HEK293 (cell line): ENCODE measurements around the gene SSBP3.

ENCODE experiments used
- CTCF ChIA-PET: fragments of 350-600 bp; formaldehyde crosslinking; extraction: SDS; loops from one replicate; lab custom pipeline; 2021; ENCODE audit warnings: antibody characterized with exemption; lab: Yijun Ruan, JAX
- POLR2A ChIA-PET: fragments of 300-600 bp; formaldehyde crosslinking; extraction: SDS; loops from one replicate; lab custom pipeline; 2020; ENCODE audit warnings: antibody characterized with exemption, inconsistent platforms; lab: Yijun Ruan, JAX
- H3K27ac ChIP-seq: fragments of 200-500 bp; sonication (Bioruptor generic); 2 replicates; pipeline ENCODE4 v1.5.1; 2014; ENCODE audit warnings: low read depth, low read length, control low read depth, inconsistent platforms; ENCODE audit errors: extremely low read depth
- H3K36me3 ChIP-seq, 2 experiments: fragments of 200-500 bp in 1 of 2; sonication (Bioruptor generic) in 1 of 2; 1 replicate in 1 of 2; 2 replicates in 1 of 2; pipeline ENCODE4 v1.5.1; 2014 to 2017; ENCODE audit warnings: inconsistent platforms in 2 of 2, low read length in 2 of 2; ENCODE audit not compliant: control insufficient read depth in 2 of 2, insufficient read depth in 1 of 2
- H3K4me1 ChIP-seq: fragments of 200-500 bp; sonication (Bioruptor generic); 2 replicates; pipeline ENCODE4 v1.5.1; 2014; ENCODE audit warnings: mild to moderate bottlenecking, low read length, inconsistent platforms; ENCODE audit not compliant: control insufficient read depth, insufficient read depth
- H3K4me3 ChIP-seq: 2 replicates; pipeline ENCODE4 v1.5.1; 2011; ENCODE audit warnings: low read depth, mild to moderate bottlenecking, control low read depth, low read length, moderate library complexity
- H3K9me3 ChIP-seq: fragments of 200-500 bp; sonication (Bioruptor generic); 2 replicates; pipeline ENCODE4 v1.5.1; 2014; ENCODE audit warnings: low read depth, low read length, inconsistent platforms; ENCODE audit not compliant: control insufficient read depth, insufficient read depth
- AEBP2 ChIP-seq: fragments of 450-650 bp; formaldehyde crosslinking; IDR thresholded peaks from 2 replicates; pipeline ENCODE4 v1.5.1; 2016; ENCODE audit warnings: missing biosample characterization, missing genetic modification characterization, borderline replicate concordance
- KLF16 ChIP-seq: fragments of 450-650 bp; formaldehyde crosslinking; IDR thresholded peaks from 2 replicates; pipeline ENCODE4 v1.5.1; 2017; ENCODE audit warnings: missing biosample characterization, missing genetic modification characterization
- PRDM4 ChIP-seq: fragments of 450-650 bp; formaldehyde crosslinking; IDR thresholded peaks from 2 replicates; pipeline ENCODE4 v1.5.1; 2017; ENCODE audit warnings: missing biosample characterization, missing genetic modification characterization
- SCRT2 ChIP-seq: fragments of 450-650 bp; formaldehyde crosslinking; IDR thresholded peaks from 2 replicates; pipeline ENCODE4 v1.5.1; 2016; ENCODE audit warnings: missing biosample characterization, missing genetic modification characterization
- YY1 ChIP-seq: fragments of 450-650 bp; formaldehyde crosslinking; IDR thresholded peaks from 2 replicates; pipeline ENCODE4 v1.5.1; 2018; ENCODE audit warnings: missing biosample characterization, missing genetic modification characterization
- ZBTB1 ChIP-seq: fragments of 450-650 bp; formaldehyde crosslinking; IDR thresholded peaks from 2 replicates; pipeline ENCODE4 v1.5.1; 2016; ENCODE audit warnings: missing biosample characterization, missing genetic modification characterization
- ZIC2 ChIP-seq: fragments of 450-650 bp; formaldehyde crosslinking; IDR thresholded peaks from 2 replicates; pipeline ENCODE4 v1.5.1; 2016; ENCODE audit warnings: missing biosample characterization, missing genetic modification characterization
- ZNF10 ChIP-seq: fragments of 450-650 bp; formaldehyde crosslinking; IDR thresholded peaks from 2 replicates; pipeline ENCODE4 v1.5.1; 2017; ENCODE audit warnings: missing biosample characterization, missing genetic modification characterization
- ZNF148 ChIP-seq: fragments of 450-650 bp; formaldehyde crosslinking; IDR thresholded peaks from 2 replicates; pipeline ENCODE4 v1.5.0; 2017; ENCODE audit warnings: missing biosample characterization, missing genetic modification characterization, borderline replicate concordance
- ZNF155 ChIP-seq: fragments of 450-650 bp; formaldehyde crosslinking; IDR thresholded peaks from 2 replicates; pipeline ENCODE4 v1.5.1; 2016; ENCODE audit warnings: missing biosample characterization, missing genetic modification characterization
- ZNF223 ChIP-seq: fragments of 450-650 bp; formaldehyde crosslinking; IDR thresholded peaks from 2 replicates; pipeline ENCODE4 v1.5.1; 2016; ENCODE audit warnings: missing biosample characterization, missing genetic modification characterization
- ZNF350 ChIP-seq: fragments of 450-650 bp; formaldehyde crosslinking; IDR thresholded peaks from 2 replicates; pipeline ENCODE4 v1.5.0; 2017; ENCODE audit warnings: missing biosample characterization, mild to moderate bottlenecking, missing genetic modification characterization
- ZNF426 ChIP-seq: fragments of 450-650 bp; formaldehyde crosslinking; IDR thresholded peaks from 2 replicates; pipeline ENCODE4 v1.5.1; 2017; ENCODE audit warnings: missing biosample characterization, missing genetic modification characterization, mild to moderate bottlenecking, inconsistent platforms, moderate library complexity
- ZNF514 ChIP-seq: fragments of 450-650 bp; formaldehyde crosslinking; IDR thresholded peaks from 2 replicates; pipeline ENCODE4 v1.5.1; 2016; ENCODE audit warnings: missing biosample characterization, missing genetic modification characterization
- ZNF558 ChIP-seq: fragments of 450-650 bp; formaldehyde crosslinking; IDR thresholded peaks from 2 replicates; pipeline ENCODE4 v1.5.1; 2016; ENCODE audit warnings: missing biosample characterization, missing genetic modification characterization
- ZNF626 ChIP-seq: fragments of 450-650 bp; sonication (Bioruptor Pico); formaldehyde crosslinking; IDR thresholded peaks from 2 replicates; pipeline ENCODE4 v1.5.1; 2018; ENCODE audit warnings: missing biosample characterization, missing genetic modification characterization, inconsistent platforms
- ZNF830 ChIP-seq: fragments of 450-650 bp; IDR thresholded peaks from 2 replicates; pipeline ENCODE4 v1.5.0; 2018; ENCODE audit warnings: missing biosample characterization, missing genetic modification characterization, low read depth, mild to moderate bottlenecking, moderate library complexity
- ZNF843 ChIP-seq: fragments of 450-650 bp; formaldehyde crosslinking; IDR thresholded peaks from 2 replicates; pipeline ENCODE4 v1.5.1; 2016; ENCODE audit warnings: missing biosample characterization, missing genetic modification characterization
- ZSCAN23 ChIP-seq: fragments of 450-650 bp; formaldehyde crosslinking; IDR thresholded peaks from 2 replicates; pipeline ENCODE4 v1.5.1; 2016; ENCODE audit warnings: missing biosample characterization, missing genetic modification characterization
- TF ChIP-seq, protein P1 (sequence below): fragments of 450-650 bp; formaldehyde crosslinking; IDR thresholded peaks from 2 replicates; pipeline ENCODE4 v1.5.1; 2016; ENCODE audit warnings: missing biosample characterization, missing genetic modification characterization, low read depth

The SSBP3 gene

DNA sequence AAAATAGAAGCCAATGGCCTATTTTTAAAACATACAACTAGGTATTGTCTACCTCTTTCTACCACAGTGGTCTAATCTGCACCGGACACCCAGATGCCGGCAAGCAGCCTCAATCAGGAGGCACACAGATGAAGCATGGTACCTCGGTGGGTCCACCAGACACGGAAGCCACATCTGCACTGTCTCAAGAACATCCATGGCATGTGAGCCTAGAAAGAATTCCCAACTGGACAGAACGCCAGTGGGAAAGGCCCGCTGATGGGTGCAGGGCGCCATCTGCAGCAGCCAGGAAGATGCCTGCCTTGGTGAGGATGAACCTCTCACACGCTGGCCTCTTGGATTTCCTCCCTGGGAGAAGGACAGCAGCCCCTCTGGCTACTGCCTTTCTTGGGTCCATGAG lies 126.7 kb downstream of the SSBP3 start (continued):
- TF ChIP-seq ZBTB1 (tag by site-specific recombination): no peak

DNA sequence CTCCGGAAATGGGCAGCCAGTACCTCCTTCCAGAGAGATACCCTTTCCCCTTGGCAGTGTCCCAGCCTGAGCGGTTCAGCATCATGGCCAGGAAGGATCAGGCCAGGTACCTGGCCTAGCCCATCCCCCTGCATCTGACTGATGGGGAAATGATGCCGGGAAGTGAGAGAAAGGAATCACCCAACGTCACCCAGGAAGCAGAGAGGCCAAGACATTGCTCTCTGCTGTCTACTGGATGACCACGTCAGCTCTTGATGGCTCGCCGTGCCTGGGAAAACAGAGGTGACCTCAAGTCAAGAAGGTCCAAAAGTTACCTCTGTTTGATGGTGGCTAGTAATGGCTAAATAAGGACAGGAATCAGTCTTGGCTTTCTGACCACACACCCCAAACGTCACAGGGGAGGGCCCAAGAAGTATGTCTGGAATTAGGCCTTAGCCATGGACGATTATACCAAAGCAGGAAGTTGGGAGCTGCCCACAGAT lies 127.2 kb downstream of the SSBP3 start:
- CTCF ChIA-PET: interaction anchor here (0.5 kb wide), 1 partner anchor 33 kb away, joined by 3 read pairs; no protein-coding TSS in a partner anchor
- Histone ChIP-seq H3K4me1 (no peaks in the 10 kb centered on the region), H3K9me3 (no peaks in the 10 kb centered on the region), H3K4me3 (no peak overlapping the region), H3K36me3 (peaks cover 0 to 34% of the 10 kb centered on the region in 2 experiments; a peak in 1 of 3 replicates), H3K27ac (no peak overlapping the region)
- no peak for TF ChIP-seq ZNF426 (tag by site-specific recombination)
- TF ChIP-seq SCRT2: no peak
- no peak for TF ChIP-seq PRDM4 (tag by site-specific recombination)
- TF ChIP-seq ZNF148 (tag by site-specific recombination): no peak
- no peak for TF ChIP-seq ZNF830 (tag by site-specific recombination)
- no peak for TF ChIP-seq ZSCAN23 (tag by site-specific recombination)
- TF ChIP-seq ZNF843 (tag by site-specific recombination): no peak
- no peak for TF ChIP-seq ZNF558
- TF ChIP-seq, protein P1, sequence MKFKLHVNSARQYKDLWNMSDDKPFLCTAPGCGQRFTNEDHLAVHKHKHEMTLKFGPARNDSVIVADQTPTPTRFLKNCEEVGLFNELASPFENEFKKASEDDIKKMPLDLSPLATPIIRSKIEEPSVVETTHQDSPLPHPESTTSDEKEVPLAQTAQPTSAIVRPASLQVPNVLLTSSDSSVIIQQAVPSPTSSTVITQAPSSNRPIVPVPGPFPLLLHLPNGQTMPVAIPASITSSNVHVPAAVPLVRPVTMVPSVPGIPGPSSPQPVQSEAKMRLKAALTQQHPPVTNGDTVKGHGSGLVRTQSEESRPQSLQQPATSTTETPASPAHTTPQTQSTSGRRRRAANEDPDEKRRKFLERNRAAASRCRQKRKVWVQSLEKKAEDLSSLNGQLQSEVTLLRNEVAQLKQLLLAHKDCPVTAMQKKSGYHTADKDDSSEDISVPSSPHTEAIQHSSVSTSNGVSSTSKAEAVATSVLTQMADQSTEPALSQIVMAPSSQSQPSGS (tag by site-specific recombination): no peak
- no peak for TF ChIP-seq KLF16 (tag by site-specific recombination)
- no peak for TF ChIP-seq YY1 (tag by site-specific recombination)
- TF ChIP-seq ZNF223: no peak
- TF ChIP-seq ZNF350 (tag by site-specific recombination): no peak
- no peak for TF ChIP-seq ZNF10 (tag by site-specific recombination)
- no peak for TF ChIP-seq ZNF626 (tag by site-specific recombination)
- TF ChIP-seq ZNF514: no peak
- TF ChIP-seq ZBTB1 (tag by site-specific recombination): no peak
- TF ChIP-seq ZIC2 (tag by site-specific recombination): no peak
- no peak for TF ChIP-seq ZNF155 (tag by site-specific recombination)
- TF ChIP-seq AEBP2 (tag by site-specific recombination): no peak
- POLR2A ChIA-PET: no interaction called here
